ENCODE measurements around the gene BACH2.
"Not testable (repeated sequence)": the region's sequence is repeated elsewhere in the genome, so short reads cannot be mapped to it uniquely, and the experiment has no call there.

The BACH2 gene

DNA sequence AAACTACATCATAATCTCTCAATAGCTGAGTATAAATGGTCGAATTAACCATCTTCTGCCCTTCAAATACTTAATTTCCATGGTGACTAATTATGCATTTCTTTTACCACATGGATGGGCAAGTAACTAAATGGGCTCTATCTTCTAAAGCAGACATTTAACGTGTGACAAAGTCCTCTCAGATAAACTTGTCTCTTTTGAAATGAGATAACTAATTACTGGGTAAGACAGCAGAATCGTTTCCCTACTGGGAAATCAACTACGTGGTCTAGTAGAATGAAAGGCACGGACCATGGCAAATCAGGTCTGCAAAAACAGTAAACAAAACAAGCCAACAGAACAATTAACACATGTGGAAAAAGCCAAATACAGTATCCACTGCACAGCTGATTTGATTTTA, 137.7 kb downstream of the BACH2 start:
- DNase-seq (ENCODE audit: low read depth in 2 of 2) = no peak

DNA sequence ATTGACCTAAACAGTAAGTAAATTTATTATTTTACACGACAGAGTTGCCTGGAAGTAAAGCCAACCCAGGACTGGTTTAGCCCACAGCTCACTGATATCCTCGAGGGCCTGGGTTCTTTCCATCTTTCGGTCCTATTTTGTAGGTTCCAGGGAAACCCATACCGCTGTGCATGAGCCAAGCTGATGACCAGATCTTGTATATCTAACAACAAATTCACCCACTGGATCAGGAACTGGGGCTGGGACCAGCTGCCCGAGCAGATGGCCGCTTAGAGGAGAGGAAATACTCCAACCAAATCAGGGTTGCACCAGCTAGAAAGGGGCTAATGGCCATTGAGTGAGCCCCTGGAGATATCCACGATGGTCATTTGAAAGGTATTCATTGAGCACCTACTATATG, 139.2 kb downstream of the BACH2 start:
- no peak for DNase-seq (ENCODE audit: low read depth in 2 of 2)

DNA sequence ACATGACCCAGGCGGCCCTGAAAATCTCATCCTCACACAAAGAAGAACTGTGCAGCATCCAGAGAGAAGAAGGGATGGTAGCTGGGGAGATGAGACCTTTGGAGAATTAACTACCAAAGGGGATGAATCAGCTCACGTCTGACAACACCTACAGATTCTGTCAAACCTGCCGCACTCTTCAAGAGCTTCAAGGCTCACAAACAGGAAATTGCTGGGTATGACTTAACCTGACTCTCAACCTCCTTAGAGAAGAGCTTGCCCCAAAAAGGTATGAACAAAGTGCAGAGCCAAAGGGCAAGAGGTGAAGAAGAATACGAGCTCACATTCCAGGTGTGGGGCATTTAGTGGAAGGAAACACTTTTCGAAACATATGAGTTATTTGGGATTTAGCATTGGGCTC, 139.8 kb downstream of the BACH2 start:
- peak in 1 of 2 donors; percentile 4 for DNase-seq (ENCODE audit: low read depth in 2 of 2)

DNA sequence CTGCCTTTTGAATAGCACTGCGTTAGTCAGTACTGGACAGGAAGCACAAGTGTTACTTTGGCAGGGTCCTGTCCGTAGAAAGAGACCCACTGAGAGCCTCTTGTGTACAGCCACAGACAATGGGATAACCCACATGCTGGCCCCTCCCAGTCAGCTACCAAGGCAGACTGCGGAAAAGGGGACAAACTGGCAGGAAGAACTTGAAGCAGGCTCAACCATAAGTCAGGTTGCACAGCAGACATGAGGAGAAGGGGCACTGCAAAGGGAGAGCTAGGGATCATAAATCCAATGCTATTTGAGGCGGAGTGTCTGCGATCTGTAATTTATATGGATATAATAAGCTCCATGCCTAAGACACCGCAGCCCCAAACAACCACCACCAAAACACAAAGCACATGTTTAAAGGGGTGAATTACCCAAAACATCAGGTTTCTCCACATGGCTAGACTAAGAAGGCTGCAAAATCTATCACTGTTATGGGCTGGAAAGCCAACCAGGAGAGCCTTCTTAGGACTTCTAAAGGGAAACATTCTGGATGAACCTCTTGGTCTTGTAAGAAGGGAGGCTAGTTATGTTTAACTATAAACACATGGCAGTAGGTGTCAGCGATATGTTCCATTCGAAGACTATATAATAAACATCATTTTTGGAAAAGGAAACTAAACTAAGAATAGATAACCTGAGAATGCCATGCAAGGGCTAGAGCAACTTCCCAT, 141.7 kb downstream of the BACH2 start:
- no peak for DNase-seq (ENCODE audit: low read depth in 2 of 2)

DNA sequence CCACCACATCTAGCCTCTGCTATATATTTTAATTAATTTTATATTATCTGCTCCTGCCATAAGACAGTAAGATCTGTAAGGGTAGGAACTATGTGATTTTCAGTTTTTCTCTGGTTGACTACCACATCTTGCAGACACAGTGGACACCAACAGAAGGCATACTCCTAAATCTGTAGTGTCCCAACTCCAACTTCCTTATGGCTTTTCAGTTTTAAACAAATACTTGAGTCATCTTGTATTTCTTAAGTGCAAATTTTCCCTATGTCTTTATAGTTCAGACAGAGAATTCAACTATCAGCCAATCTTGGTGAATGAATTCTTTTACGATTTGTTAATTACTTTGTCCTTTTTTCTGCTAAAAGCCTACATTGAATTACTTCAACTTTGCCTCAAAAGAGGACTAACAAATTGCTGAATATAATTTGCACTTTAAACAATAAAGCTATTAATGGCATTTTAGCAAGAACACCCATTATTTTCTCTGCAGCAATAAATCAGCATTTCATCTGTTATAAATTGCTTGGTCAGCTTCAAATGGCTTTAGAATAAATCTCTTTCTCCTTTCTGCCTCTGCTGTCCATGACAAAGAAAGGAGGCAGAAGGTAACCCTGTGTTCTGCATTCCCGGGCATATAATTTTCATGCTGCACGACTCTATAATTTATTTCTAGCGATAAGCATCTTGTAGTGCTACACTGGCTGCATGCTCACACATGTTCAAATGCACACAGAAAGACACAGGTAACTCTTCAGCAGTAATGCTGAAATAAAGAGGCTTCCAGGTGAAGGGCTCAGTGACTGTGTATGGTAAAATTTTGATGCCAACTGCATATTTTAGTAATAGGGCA, 144.8 kb downstream of the BACH2 start:
- DNase-seq (ENCODE audit: low read depth in 2 of 2) = no peak

DNA sequence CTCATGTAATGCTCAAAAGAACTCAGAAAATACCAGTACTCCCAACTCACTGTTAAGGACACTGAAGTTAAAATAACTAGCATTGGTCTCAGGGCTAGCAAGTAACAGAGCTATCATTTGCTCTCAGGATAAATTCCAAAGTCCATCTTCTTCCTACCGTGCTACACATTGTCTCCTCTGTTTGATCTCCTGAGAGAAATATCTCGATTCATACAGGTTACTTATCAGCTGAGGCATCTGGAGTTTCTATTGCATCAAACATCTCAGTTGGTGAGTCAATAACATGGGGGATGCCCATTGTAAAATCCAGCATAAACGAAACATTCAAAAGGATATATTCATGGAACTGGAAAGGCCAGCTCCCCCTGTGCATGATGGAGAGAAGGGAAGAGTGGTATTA, 147.4 kb downstream of the BACH2 start:
- DNase-seq (ENCODE audit: low read depth in 2 of 2) = no peak

DNA sequence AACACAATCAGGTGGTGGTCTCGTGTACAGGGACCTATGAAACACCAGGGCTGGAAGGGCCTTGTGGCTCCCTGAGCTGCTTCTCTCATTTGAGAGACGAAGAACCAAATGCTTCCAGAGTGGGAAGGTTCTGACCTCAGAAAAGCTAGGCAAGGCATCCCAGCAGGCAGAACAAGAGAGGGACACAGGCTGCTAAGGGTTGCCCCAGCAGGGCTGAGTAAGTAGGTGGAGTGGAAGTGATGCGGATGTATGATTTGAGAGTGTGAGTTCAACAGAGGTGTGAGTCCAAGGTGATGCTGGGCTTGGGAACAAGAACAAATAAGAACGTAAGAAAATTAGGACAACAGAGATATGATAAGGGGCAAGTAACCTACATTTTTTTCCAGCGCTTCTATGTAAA, 147.8 kb downstream of the BACH2 start:
- DNase-seq (ENCODE audit: low read depth in 2 of 2) = no peak

DNA sequence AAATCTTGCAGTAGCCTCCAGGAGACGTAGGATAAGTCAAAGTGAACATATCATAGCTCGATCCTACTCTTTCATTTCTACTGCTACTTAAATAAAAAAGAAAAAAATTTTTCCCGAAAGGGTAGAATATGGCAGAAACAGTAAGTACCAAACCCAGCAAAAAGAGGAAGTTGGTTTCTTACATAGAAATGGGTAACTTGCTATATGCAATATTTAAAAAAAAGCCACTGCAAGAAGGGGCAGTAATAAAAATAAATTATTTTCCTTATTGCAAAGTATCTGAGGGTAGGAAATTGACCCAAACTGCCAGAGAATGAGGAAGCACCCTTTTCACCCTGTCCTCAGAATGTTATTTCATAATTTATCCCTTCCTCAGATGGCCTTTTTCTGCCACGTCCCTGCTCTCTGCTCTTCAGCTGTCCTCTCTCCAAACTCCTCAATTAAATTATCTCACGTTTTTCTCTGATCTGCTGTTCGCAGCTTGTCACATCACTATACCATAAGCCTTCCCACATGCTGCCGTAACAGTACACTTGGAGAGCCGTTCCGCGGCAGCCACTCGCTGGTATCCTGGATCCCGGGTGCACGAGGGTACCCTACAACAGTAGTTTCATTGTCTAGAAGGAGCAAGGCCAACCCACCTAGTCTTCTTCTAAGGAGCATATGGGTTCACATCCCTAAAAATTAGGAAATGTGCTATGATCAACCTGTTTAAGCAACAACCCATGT, 149.6 kb downstream of the BACH2 start:
- no peak for DNase-seq (ENCODE audit: low read depth in 2 of 2)

DNA sequence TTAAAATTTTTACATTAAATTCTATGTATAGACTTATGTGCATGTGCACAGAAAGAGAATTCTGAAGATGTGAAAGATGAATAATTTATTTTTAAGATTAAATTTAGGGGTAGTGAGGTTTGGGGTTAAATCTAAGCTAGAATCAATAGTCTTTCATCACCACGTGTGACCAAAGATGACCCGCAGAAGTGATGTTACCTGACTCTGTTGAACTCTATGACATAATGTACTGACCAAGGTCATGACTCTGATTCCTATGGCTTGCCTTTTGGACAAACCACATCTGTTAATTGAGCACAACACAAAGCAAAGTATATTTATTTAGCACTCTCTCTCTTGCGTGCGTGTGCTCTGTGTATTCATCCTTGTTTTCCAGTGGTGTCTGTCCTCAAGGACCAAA, 150.6 kb downstream of the BACH2 start:
- no peak for DNase-seq (ENCODE audit: low read depth in 2 of 2)

DNA sequence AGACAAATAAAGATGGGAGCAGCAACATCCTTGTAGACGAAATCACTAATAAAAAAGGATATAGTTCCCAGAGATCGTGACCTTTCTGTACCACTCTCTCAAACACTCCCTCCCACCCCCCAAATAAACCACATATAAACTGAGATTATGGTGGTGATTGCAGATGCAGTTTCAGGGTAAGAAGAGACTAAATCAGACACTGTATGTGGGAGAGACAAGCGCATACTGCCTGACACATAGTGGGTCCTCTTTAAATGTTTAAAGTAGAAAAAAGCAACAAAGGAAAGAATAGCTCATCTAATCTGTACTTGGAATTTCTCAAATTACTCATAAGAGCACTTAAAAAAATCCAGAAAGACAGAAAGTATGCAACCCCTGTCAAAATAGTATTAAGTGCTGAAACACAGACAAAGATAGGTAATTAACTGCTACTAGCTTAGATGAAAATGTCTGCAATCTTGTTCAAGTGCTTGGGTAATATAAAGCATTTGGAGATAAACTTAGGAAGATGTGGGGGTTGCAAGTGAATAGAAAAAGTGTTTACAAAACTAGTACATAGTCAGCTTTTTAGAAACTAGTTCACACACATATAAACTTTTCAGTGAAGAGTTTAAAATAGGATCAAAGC, 151.6 kb downstream of the BACH2 start:
- DNase-seq (ENCODE audit: low read depth in 2 of 2) = no peak

DNA sequence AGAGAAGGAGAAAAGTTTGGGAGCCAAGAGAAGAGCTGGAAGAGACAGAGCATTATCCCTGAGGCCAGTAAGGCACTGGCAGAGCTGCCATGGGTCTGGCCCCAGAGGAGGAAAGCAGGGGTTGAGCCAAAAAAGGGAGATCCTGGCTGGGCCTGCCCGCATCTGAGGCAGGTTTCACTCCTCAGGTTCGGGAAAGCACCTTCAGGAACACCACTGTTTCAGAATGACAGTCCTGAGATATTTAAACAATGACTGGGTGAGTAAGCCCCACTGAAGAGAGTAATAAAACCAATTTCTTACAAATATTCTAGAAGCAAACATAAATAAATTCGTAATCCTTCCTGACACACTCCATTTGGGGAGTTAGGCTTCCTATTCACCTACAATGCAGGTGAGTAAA, 152.2 kb downstream of the BACH2 start:
- no peak for DNase-seq (ENCODE audit: low read depth in 2 of 2)

DNA sequence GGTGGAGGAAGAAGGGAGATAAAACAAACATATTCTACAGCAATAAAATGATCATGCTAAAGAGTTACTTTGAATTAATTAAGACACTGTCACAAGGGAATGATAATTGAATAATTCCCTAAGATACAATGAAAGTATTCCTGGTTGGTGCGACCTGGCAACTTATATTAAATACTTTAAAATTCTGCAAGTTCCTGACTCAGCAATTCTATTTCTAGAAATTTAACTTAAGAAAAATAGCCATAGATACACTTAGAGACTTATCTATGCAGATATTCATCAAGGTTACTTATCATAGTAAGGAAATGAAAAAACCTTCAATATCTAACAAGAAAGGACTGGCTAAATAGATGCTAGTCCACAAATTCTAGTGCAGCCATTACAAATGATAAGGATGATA, 156.0 kb downstream of the BACH2 start:
- no peak for DNase-seq (ENCODE audit: low read depth in 2 of 2)

DNA sequence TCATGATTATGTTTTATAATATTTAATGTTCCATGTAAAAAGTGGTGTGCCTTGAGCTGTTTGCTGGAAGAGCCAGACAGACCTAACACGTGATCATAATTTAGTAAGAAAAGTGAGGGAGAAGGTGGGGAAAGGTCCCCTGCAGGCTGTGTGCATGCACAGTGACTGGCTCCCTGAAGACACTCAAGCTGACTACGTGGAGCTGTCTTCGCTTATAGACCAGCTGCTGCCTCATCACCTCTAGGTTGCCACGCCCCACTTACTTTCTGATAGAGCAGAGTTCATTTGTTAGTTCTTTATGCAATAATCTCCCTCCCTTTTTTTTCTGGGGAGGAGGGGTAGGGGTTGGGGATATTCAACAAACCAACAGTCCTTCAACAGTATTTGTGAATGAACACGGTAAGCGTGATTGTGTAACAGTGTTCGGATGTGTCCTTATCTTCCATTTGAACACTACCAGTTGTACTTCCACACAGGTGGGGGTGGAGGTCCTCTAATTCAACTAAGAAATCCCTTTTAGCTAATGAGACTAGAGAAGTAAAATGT, 157.3 kb downstream of the BACH2 start:
- DNase-seq (ENCODE audit: low read depth in 2 of 2) = no peak

DNA sequence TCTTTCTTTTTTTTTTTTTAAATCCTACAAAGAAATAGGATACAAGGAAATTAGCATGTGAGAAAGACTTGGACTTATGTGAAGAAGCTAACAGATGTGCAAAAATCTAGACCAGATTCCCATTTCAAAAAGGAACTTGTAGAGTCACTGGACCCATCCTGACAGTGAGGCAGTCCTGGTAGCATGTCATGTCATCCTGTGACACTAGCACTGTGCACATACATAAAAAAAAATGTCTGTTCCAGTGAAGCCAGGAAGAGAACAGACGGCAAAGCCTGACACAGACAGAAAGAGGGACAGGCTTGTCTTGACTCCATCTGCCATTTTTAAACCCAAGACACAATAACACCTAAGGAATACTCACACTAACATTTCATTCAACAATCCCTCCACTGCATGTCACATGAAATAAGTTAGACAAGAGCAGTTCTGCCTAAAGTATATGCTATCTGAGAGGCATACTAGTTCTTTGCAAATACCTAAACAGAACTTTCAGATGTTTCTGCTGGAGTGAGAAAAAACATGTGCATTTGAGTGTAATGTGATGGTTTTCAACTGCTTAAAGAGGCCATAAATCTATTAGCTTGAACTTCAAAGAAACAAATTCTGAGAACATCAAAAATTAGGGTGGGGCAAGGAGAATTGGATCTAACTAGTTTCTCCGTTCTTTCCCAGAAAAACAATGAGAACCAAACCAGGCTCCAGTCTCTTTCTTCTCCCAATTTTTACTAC, 159.6 kb downstream of the BACH2 start:
- DNase-seq (ENCODE audit: low read depth in 2 of 2) = no peak

DNA sequence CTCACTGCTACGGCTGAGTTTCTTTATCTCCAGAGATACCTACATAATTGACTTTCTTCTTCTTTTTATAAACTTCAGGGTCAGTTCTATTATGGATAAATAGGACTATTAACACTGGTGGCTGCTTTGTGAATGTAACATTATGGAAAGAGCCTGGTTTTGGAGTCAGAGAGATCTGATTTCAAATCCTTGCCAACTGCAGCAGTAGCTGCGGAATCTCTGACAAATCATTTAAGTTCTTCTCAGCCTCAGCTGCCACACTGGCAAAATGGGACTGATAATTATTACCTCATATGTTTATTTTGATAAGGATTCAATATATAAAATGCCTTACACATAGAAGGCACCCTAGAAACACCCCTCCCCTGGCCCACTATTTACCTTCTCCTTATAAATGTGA, 160.5 kb downstream of the BACH2 start:
- no peak for DNase-seq (ENCODE audit: low read depth in 2 of 2)

DNA sequence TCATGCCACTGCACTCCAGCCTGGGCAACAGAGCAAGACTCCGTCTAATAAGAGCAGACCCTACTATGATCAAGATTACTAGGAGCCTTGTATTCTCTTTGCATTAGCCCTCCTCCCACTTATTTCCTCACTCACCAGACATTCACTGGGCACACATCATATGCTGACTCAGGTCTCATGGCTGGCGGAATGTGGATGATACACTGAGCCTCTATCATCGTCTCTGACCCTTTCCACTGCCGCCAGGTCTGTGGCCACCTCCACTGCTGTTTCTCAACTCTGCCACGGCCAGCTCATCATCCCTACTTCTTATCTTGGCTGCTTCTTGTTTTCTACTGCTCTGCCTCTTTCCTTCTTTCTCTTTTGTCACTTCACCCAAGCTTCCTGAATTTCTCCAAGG, 161.0 kb downstream of the BACH2 start:
- DNase-seq (ENCODE audit: low read depth in 2 of 2) = no peak

DNA sequence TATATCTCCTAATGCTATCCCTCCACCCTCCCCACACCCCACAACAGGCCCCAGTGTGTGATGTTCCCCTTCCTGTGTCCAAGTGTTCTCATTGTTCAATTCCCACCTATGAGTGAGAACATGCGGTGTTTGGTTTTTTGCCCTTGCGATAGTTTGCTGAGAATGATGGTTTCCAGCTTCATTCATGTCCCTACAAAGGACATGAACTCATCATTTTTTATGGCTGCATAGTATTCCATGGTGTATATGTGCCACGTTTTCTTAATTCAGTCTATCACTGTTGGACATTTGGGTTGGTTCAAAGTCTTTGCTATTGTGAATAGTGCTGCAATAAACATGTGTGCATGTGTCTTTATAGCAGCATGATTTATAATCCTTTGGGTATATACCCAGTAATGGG, 163.0 kb downstream of the BACH2 start:
- not testable (repeated sequence) for DNase-seq (ENCODE audit: low read depth in 2 of 2)

DNA sequence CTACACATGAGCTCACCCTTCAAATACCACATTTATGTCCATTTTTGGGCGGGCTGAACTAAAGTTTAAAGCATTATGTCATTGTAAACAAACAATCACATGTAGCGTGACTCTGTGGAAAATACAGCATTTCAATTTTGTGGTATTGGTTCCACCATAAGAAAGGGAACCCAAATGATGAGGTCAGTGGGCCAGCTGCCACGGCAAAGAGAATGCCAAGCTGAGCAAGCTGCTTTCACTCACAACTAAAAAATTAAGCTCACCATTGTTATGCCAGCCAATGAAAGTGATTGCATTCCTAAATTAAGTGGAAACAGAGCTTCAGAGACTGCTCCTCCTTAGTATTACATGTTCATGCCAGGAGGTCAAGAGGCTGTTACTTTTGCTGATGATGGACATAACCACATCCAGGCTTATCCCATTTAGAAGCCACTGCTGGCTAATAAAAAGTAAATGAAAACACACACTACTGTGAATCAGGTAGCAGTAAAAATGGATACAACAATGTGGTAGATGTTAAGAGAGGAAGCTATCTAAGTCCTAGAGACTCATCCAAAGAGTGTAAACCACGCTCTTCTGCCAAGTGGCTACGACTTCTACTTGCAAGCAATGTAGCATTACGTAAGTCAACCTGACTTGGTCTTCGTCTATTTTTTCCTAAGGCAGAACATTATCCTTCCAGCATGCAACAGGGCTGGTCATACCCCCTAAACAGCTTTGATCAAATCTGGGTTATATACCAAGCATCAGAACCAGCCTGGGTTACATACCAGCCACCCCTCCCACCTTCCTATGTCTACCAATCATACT, 164.8 kb downstream of the BACH2 start:
- DNase-seq (ENCODE audit: low read depth in 2 of 2) = no peak

DNA sequence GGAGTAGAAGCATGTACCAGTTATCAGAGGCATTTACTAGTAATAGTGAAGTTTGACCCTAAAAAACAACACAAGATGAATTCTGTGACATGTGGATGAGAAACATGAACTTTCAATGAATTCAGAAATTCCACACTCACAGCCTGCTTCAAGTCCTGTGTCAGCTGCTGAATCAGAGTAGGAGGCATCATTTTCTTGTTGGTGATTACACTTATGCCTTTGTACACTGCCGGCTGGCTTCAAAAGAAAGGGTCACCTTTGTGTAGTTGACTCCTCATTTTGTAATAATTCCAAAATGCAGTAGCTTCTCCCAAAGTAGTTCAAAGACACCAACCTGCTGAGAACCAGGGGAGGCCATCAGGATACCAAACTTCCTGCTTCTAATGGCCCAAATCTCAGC, 165.5 kb downstream of the BACH2 start:
- no peak for DNase-seq (ENCODE audit: low read depth in 2 of 2)

DNA sequence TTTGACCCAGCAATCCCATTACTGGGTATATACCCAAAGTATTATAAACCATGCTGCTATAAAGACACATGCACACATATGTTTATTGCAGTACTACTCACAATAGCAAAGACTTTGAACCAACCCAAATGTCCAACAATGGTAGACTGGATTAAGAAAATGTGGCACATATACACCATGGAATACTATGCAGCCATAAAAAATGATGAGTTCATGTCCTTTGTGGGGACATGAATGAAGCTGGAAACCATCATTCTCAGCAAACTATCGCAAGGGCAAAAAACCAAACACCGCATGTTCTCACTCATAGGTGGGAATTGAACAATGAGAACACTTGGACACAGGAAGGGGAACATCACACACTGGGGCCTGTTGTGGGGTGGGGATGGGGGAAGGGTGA, 168.0 kb downstream of the BACH2 start:
- not testable (repeated sequence) for DNase-seq (ENCODE audit: low read depth in 2 of 2)

All from stimulated activated CD4-positive, alpha-beta T cell treated with anti-CD3 and anti-CD28 coated beads, Interleukin-1b, Interleukin-23, amount 100 ng/mL, for 1 hour (primary cell).